GM10248 (cell line): Measurements from ENCODE around the gene CTAGE6.
"Not testable (repeated sequence)": the region's sequence is repeated elsewhere in the genome, so short reads cannot be mapped to it uniquely, and the experiment has no call there.

ENCODE experiments used
- CTCF ChIA-PET: fragments of 300-600 bp; sonication (Branson Sonifier 250); formaldehyde crosslinking; extraction: SDS; loops from one replicate; lab custom pipeline; 2021; ENCODE audit warnings: antibody characterized with exemption; lab: Yijun Ruan, JAX
- POLR2A ChIA-PET: fragments of 350-650 bp; sonication (Branson Sonifier 250); formaldehyde crosslinking; extraction: SDS; loops from one replicate; lab custom pipeline; 2020; ENCODE audit warnings: antibody characterized with exemption; lab: Yijun Ruan, JAX
- DNase-seq: peaks from one replicate; pipeline ENCODE4 v3.0.0; 2012; ENCODE audit errors: extremely low spot score

CTAGE6 gene

DNA sequence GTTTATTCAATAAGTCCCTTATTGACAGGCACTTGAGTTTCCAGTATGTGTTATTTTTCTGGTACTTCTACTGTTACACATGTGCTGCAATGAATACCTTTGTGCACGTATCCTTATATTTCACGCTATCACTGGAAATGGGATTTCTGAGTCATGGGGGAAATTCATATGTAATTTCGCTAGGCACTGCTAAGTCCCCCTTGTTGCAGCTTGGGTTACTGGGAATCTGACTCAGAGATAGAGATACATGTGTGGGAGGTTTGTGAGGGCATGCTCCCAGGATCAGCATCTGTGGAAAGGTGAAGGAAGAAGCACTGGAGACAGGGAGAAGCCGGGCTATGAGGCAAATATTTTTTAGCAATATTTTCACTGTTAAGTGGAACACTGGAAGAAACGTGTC lies 47.6 kb downstream of the CTAGE6 start:
- POLR2A ChIA-PET, CTCF ChIA-PET, DNase-seq: not testable (repeated sequence)
